Subcutaneous abdominal adipose tissue (tissue), 5 donors: ENCODE data around the gene CENPM.

ENCODE experiments used
- H3K27ac ChIP-seq: one replicate; pipeline ENCODE4 v1.7.0; 2013; ENCODE audit warnings: low read depth, mild to moderate bottlenecking, inconsistent platforms, low read length, moderate library complexity
- H3K27me3 ChIP-seq, 5 donors: one replicate each; pipeline ENCODE4 v1.7.0; 2013; ENCODE audit warnings: low read length in 5 of 5, inconsistent platforms in 1 of 5; ENCODE audit not compliant: control insufficient read depth in 5 of 5, insufficient read depth in 4 of 5
- H3K36me3 ChIP-seq, 5 donors: one replicate each; pipeline ENCODE4 v1.7.0; 2013; ENCODE audit warnings: low read length in 5 of 5; ENCODE audit not compliant: control insufficient read depth in 5 of 5, insufficient read depth in 5 of 5
- H3K4me1 ChIP-seq, 5 donors: one replicate each; pipeline ENCODE4 v1.7.0; 2013; ENCODE audit warnings: low read length in 5 of 5, mild to moderate bottlenecking in 3 of 5, moderate library complexity in 1 of 5; ENCODE audit not compliant: control insufficient read depth in 5 of 5, insufficient read depth in 5 of 5
- H3K4me3 ChIP-seq, 5 donors: one replicate each; pipeline ENCODE4 v1.7.0; 2013; ENCODE audit warnings: low read length in 5 of 5, low read depth in 1 of 5
- H3K9ac ChIP-seq, 5 donors: one replicate each; pipeline ENCODE4 v1.7.0; 2013; ENCODE audit warnings: low read length in 5 of 5, mild to moderate bottlenecking in 4 of 5, moderate library complexity in 3 of 5
- H3K9me3 ChIP-seq, 5 donors: one replicate each; pipeline ENCODE4 v1.7.0; 2013; ENCODE audit warnings: low read length in 5 of 5; ENCODE audit not compliant: control insufficient read depth in 5 of 5
- donor health status: healthy.
- donor health status: healthy.
- donor health status: healthy.
- donor health status: healthy.
- donor health status: healthy.

CENPM gene

GRCh38 chr22:41948142-41948541, 1.2 kb upstream of the CENPM start:
- no peak overlapping the region for H3K27ac ChIP-seq
- H3K4me1 ChIP-seq = peaks cover 0 to 20% (median 15%) of the 10 kb centered on the region in 5 donors
- no peaks in the 10 kb centered on the region for H3K36me3 ChIP-seq
- no peaks in the 10 kb centered on the region for H3K9me3 ChIP-seq
- no peak overlapping the region for H3K4me3 ChIP-seq
- peaks cover 3 to 16% (median 8%) of the 10 kb centered on the region in 5 donors for H3K27me3 ChIP-seq
- H3K9ac ChIP-seq = no peak overlapping the region

DNA sequence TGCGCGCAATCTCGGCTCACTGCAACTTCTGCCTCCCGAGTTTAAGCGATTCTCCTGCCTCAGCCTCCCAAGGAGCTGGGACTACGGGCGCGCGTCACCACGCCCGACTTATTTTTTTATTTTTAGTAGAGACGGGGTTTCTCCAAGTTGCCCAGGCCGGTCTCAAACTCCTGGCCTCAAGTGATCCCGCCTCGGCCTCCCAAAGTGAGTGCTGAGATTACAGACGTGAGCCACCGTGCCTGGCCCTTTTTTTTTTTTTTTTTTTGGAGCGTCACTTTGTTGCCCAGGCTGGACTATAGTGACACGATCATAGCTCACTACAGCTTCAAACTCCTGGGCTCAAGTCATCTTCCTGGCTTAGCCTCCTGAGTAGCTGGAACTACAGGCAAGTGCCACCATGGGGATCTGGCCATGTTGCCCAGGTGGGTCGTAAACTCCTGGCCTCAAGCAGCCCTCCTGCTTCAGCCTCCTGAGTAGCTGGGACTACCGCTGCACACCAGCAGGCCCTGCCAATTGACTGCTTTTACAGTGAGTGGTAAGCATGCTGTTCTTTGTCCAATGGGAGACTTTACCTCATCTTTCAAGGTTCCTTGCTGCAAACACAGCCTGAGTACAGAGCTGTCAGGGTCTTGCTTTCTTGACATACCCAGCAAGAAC, 600 bp upstream of the CENPM start:
- H3K36me3 ChIP-seq = no peaks in the 10 kb centered on the region
- H3K9ac ChIP-seq = peak overlapping the region in 3 of 5 donors; percentile 40 to 73 (median 40)
- H3K4me3 ChIP-seq = peak overlapping the region; percentile 74 to 90 (median 87)

GRCh38 chr22:41943661-41944209, 3.2 kb downstream of the CENPM start:
- Histone ChIP-seq H3K36me3 (no peaks in the 10 kb centered on the region), H3K27ac (no peak overlapping the region), H3K4me1 (peaks cover 0 to 27% (median 17%) of the 10 kb centered on the region in 5 donors), H3K27me3 (peaks cover 0 to 8% (median 0%) of the 10 kb centered on the region in 5 donors), H3K9ac (no peak overlapping the region), H3K9me3 (no peaks in the 10 kb centered on the region), H3K4me3 (no peak overlapping the region)

More for the DNA sequence above, 600 bp upstream of the CENPM start:
- no peak overlapping the region for H3K27ac ChIP-seq
- H3K27me3 ChIP-seq = peaks cover 3 to 16% (median 4%) of the 10 kb centered on the region in 5 donors
- H3K9me3 ChIP-seq = no peaks in the 10 kb centered on the region
- peaks cover 0 to 20% (median 15%) of the 10 kb centered on the region in 5 donors for H3K4me1 ChIP-seq

DNA sequence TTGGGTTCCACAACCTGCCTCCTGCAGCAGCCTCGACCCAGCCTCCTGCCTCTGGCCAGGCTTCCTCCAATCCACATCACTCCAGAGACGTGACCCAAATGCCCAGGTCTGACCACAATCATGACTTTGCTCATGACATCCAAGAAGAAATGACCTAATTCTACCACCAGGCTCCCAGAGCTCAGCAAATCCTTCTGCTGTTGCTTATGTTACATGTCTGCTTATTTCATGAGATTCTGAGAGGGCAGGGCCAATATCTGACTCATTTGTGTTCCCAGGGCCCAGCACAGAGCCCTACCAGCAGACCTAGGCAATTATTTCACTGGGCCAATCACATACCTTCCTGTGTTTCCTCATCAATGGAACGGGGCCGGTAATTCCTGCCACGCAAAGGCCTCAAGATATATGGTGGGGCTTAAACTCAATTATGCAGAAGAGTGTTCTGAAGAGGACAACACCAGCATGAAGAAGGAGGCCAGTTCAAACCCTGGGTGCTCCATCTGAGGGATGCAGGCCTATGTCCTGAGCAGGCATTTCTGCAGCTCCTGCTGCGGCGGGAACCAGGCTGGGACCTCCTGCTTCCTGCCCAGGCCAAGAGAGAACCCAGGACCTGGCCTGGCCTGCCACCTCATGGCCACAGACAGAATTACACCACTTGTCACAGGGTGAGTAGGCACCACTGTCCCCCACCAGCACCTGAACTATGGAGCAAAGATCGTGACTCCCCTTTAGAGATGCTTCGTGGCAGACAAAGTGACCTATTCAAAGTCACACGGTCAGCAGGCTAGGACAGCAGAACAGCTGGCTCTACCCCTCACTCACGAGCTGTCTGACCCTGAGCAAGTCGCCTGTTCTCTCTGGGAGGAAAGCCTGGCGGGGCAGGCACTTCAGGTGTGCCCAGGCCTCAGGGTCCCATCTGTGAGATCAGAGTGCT, 5.9 kb downstream of the CENPM start:
- H3K4me1 ChIP-seq = peaks cover 0 to 13% (median 4%) of the 10 kb centered on the region in 5 donors
- no peak overlapping the region for H3K9ac ChIP-seq
- H3K4me3 ChIP-seq = no peak overlapping the region
- no peaks in the 10 kb centered on the region for H3K36me3 ChIP-seq
- H3K27ac ChIP-seq = no peak overlapping the region
- no peaks in the 10 kb centered on the region for H3K9me3 ChIP-seq
- H3K27me3 ChIP-seq = peaks cover 0 to 7% (median 0%) of the 10 kb centered on the region in 5 donors

DNA sequence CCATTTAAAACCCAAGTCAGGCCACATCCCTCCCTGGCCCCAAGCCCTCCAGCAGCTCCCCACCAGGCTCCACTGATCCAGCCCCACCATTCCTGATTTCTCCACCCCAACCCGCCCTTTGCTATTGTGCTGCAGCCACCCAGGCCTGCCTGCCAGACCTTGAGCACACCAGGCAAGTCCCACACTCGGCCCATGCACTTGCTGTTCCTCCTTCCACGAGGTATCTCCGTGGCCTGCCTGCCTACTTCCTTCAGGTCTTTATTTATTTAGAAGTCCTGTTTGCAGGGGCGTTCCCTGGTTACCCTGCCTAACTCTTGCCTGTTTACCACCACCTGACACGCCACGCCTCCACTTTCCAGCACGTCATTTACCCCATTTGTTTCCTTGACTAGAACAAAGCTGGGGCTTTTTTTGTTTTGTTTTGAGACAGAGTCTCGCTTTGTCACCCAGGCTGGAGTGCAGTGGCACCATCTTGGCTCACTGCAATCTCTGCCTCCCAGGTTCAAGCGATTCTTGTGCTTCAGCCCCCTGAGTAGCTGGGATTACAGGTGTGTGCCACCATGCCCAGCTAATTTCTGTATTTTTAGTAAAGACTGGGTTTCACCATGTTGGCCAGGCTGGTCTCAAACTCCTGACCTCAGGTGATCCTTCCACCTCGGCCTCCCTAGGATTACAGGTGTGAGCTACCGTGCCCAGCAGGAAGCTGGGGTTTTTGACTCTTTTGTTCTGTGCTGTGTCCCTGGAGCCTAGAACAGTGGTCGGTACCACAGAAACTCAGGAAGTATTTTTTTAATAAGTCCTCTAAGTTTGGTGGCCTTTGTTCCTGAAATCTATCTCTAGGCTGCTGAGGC, 6.7 kb downstream of the CENPM start:
- Histone ChIP-seq H3K9ac (no peak overlapping the region), H3K4me3 (no peak overlapping the region), H3K4me1 (peaks cover 0 to 7% (median 0%) of the 10 kb centered on the region in 5 donors), H3K9me3 (no peaks in the 10 kb centered on the region), H3K36me3 (no peaks in the 10 kb centered on the region), H3K27ac (no peak overlapping the region), H3K27me3 (no peaks in the 10 kb centered on the region)

GRCh38 chr22:41936894-41937169, 10.1 kb downstream of the CENPM start:
- peaks cover 0 to 7% (median 0%) of the 10 kb centered on the region in 5 donors for H3K4me1 ChIP-seq
- H3K4me3 ChIP-seq = no peak overlapping the region
- H3K27ac ChIP-seq = no peak overlapping the region
- H3K27me3 ChIP-seq = no peaks in the 10 kb centered on the region
- no peak overlapping the region for H3K9ac ChIP-seq
- no peaks in the 10 kb centered on the region for H3K9me3 ChIP-seq
- H3K36me3 ChIP-seq = no peaks in the 10 kb centered on the region

GRCh38 chr22:41935509-41935908, 11.4 kb downstream of the CENPM start:
- H3K4me1 ChIP-seq = no peaks in the 10 kb centered on the region
- H3K36me3 ChIP-seq = no peaks in the 10 kb centered on the region
- no peaks in the 10 kb centered on the region for H3K27me3 ChIP-seq
- H3K9me3 ChIP-seq = no peaks in the 10 kb centered on the region
- no peak overlapping the region for H3K9ac ChIP-seq
- no peak overlapping the region for H3K27ac ChIP-seq
- no peak overlapping the region for H3K4me3 ChIP-seq

- no peaks in the 10 kb centered on the region for H3K36me3 ChIP-seq
- H3K9ac ChIP-seq = no peak overlapping the region
- H3K27me3 ChIP-seq = no peaks in the 10 kb centered on the region
- H3K9me3 ChIP-seq = no peaks in the 10 kb centered on the region
- H3K4me1 ChIP-seq = no peaks in the 10 kb centered on the region
- no peak overlapping the region for H3K27ac ChIP-seq
- H3K4me3 ChIP-seq = no peak overlapping the region
These were observed 12.0 kb downstream of the CENPM start for GRCh38 chr22:41935015-41935351.

- Histone ChIP-seq H3K27me3 (no peaks in the 10 kb centered on the region), H3K4me1 (no peaks in the 10 kb centered on the region), H3K9ac (no peak overlapping the region), H3K4me3 (no peak overlapping the region), H3K36me3 (no peaks in the 10 kb centered on the region), H3K27ac (no peak overlapping the region), H3K9me3 (no peaks in the 10 kb centered on the region)
These were observed 12.5 kb downstream of the CENPM start for GRCh38 chr22:41934284-41935014.
